COLO829 (cell line): ENCODE measurements around the gene CDYL2.

Experiments used
- DNase-seq: peaks from one replicate; pipeline ENCODE4 v3.0.0; 2012; ENCODE audit warnings: low spot score

CDYL2 gene

DNA sequence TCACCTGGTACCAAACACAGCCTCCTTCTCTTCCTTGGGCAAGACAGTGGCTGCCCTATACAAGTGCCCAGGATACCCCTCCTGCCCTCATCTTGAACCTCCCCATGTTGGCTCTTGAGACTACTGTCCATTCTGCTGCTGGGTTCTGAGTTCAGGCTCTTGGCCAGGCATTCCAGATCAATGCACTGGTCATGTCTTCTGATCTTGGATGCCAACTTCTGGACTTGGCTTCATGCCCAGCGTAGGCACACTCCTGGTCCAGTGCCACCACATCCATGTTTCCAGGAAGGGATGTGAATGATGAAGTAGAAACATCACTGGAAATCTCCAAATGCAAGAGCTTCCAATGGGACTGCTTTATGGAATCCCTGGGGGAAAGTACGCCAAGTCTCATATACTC is 212.1 kb downstream of the CDYL2 start:
- no peak for DNase-seq

DNA sequence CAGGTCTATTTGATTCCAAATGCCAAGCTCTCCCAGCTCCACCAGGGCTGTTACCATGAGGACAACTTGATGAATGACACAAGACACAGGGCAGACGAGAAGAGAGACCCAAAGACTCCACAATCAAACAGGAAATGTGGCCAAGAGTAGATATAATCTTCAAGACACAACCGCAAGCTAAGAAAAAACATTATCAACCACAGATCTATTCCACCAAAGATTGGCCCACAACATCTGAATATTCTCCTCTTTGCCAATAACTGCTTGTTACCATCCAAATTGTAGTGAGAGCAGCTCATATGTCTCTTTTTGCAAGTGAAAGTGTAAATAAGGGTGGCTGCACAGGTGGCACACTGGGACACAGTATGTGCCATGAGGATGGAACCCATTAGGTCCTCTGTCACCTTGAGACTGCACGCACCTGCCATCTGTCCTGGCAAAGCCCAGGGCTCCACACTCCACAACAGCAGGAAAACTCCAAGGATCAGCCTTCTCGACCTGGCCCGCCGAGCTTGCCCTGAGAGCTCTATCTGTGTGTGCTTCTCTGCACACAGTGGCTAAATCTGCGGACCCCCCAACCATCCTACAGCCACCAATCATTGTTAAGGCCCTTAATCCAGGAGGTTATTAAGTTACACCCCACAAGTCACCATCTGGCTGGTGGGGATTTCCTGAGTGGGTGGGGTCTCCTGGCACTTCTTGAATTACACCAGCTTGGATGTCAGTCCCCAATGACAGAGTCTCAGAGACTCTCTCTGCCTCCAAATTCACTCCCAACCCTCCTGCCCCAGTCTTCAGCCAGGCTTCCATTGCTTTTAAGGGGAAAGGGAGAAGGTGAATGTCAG is 213.1 kb downstream of the CDYL2 start:
- no peak for DNase-seq

DNA sequence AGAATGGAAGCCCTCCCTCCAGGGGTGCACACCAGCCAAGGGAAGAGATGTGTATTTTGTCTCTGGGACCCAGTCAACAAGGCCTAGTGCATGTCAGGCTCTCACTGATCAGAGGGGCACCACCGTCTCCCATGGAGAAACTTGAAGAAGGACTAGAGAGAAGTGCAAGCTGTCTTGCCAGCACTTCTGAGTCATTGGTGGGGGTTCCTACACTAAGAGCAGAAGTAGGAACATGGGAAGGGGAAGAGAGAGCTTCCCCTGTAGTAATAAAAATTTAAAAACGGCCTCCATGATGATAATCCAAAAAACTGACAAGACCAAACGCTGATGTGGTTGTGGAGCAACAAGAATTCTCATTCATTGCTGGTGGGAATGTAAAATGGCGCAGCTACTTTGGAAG is 217.3 kb downstream of the CDYL2 start:
- no peak for DNase-seq

DNA sequence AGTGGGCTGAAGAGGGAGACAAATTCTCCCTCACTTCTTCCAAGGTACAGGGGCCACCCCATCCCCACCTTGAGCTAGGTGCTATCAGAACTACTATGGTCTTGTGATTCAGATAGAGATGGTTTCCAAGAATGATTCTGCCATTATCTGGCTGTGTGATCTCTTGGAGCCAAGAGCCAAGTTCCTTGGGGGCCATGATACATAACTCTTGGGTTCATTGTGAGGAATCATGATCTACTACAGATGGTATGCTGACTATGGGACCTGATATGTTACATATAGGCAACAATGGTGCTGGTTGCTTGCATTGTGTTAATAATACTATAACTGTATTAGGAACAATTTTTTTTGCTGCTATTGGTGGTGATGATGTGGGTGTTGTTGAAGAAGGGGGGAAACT is 217.9 kb downstream of the CDYL2 start:
- no peak for DNase-seq

DNA sequence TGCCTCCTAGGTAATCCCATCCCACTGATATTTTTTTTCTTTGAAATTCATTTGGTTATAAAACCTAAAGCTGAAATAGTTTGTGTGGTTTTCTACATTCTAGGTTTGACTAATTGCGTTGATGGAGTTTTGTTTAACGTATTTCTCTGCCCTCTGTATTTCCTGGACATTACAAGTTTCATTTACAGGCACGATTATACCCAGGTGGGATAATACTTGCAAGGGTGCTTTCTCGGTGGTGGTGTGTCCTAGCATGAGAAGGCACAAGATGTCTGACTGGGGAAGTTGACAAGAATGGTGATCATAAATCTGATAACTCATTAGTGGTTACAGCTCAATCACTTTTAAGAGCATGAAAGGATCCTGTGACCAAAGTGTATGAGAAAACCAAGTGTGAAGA is 218.6 kb downstream of the CDYL2 start:
- DNase-seq, result no peak

DNA sequence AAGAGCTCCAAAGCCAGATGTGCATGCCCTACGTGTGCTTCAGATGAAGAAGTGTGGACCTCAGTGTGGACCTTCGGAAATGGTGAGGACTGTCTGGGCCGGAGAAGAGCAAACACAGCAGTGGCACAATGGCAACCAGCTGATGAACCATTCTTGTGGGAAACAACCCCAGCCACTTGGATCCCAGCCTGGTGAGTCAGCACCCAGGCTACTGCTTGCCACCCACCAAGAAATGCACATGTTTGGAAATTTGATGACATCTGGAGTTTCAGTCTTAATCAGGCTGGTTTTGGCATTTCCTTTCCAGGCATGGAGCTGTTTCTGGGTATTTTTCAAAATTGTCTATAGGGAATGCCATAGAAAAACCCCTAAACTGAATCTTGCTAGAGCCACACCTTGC is 220.9 kb downstream of the CDYL2 start:
- DNase-seq, result no peak

DNA sequence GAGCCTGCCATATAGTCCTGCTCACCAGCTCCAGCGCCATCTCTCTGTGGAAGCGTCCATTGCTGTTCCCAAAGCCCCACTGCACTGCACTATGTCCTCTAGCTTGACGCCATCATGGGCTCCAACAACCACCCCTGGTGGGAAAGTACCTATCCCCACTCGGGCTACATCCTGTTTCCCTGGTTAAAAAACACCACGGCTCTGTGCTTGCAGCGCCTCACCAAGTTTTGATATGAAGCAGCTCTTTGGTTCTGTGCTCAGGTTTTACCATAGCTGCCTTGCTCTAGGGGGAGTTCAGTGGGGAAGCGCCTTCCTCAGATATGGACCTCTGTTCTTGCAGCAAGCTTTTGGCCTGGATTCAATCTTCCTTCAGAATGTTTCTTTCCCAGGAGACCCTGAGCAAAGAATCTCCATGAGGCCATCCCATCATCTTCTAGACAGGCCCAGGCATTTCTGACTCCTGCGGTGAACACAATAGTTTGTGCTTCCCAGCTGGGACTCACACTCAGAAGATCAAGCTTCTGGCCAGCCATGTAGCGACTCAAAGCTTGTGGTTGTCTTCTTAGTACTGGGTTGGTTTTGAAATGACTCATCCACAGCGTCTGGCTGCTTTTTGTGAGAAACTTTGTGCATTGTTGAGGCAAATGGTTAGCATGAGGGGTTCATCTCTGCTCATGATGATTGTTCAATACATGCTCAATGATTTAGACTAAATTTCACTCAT is 224.1 kb downstream of the CDYL2 start:
- DNase-seq, result no peak

DNA sequence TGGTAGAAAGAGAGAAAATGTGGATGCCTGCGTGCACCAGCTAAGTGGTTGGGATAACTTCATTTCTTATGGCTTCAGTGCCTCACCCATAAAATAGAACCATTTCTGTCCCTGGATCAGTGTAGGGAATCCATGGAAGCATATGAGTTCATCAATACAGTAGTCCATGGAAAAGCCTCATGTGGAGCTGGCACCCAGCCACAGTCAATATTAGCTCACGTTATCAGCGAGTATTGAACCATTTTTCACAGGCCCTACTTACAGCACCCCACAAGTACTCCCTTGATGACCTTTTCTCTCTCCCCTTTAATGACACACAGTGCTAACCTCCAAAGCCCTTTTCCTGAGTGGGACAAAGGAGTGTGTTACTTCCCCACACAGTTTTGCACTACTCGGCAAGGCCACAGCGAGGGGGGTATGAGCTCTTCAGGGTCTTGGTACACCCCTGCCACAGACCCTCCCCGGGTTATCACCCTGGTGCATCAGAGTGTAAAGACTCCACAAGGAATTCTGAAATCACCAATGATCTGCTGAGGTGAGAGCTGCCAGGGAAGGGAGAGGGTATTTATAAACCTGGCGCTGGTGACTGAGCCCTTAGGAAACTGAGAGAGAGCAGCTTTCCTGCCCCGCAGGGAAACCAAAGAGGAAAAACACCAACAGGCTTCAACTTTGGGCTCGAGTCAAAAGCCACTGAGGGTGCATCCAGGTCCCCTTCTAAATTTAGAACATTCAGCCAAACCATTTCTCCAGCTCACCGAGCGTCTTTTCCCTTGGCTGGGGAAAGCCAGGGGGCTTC is 226.7 kb downstream of the CDYL2 start:
- DNase-seq, result no peak

DNA sequence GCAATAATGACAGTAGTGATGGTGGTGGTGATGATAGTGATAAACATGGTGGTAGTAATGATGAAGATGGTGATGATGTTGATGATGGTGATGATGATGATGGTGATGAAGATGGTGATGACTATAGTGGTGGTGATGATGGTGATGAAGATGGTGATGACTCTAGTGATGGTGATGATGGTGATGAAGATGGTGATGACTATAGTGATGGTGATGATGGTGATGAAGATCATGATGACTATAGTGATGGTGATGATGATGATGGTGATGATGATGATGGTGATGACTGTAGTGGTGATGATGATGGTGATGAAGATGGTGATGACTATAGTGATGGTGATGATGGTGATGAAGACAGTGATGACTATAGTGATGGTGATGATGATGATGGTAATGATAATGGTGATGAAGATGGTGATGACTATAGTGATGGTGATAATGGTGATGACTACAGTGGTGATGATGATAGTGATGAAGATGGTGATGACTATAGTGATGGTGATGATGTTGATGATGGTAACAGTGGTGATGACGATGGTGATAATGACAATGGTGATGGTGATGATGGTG is 228.0 kb downstream of the CDYL2 start:
- DNase-seq, result no peak

DNA sequence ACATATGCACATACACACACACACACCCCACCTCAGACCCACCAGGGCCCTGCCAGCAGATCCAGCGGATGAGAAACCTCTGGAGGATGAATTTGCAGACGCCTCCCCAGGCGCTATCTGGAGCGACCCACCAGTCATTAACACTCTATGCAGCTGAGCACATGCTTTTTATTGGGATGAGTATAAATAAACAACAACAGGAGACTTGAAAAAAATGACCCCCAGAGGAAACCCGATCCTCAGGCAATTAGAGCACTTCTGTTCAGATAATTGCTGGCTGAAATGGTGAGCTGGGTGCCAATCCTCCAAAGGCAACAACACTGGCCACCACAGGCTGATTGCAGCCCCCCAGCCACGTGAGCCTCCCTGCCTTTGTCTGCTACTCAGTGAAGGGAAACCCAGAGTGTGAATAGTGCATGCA is 230.7 kb downstream of the CDYL2 start:
- DNase-seq, result no peak

DNA sequence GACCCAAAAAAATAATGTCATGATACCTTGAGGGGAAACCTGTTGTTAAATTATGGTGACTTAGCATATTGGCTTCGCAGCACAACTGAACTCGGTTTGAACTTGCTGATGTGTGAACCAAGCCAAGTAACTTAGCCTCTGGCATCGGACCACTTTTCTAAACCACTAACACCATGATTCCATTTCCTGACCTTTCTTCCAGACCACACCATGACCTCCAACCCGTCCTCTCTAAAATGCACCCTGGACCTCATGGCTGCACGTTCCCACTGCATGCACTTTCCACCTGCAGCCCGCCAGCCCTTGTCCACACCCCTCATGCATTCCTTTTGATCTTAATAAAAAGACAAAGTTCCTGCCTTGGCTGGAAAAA is 234.3 kb downstream of the CDYL2 start:
- DNase-seq, result no peak

DNA sequence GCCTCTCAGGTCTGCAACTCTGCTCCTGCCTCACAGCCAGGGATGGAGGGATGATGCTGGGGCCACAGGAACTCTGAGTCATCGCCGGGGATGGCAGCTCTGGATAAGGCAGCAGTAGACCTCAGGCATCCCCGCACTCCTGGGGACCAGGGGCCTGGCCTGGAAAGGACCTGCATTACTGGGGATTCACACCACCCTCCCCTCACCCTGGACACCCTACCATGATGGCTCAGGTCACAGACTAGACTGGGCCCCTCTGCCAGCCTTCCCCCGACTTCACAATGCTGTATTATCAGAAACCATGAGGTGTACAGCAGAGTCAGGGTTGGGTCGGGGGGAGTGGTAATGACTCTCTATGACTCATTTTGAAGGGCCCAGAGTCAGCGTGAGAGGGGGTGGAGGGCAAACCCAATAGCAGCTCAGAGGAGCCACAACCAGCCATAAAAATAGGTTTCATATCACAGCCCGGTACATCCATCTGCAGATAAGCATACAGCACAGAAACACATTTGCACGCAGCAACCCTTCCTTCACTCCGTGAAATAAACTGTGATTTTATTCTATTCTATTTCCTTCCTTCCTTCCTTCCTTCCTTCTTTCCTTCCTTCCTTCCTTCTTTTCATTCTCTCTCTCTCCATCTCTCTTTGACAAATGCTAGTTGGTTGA is 234.8 kb downstream of the CDYL2 start:
- no peak for DNase-seq

DNA sequence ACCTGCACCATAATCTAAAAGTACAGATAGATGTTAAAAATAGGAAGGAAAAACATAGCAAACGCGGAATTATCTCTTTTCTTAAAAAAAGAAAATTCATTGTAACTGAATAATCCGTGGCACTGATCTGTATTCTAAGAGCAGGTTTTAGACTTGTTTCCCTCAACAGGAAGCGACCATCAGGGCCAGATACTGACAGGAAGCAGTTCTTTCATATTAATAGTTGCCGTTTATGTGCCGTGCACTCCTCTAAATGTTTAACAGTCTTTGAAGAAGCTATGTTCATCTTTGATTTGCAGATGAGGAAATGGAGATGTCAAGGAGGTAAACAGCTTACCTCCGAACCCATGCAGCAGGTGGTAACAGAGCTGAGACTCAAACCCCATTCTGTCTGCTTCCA is 240.0 kb downstream of the CDYL2 start:
- DNase-seq, result no peak

DNA sequence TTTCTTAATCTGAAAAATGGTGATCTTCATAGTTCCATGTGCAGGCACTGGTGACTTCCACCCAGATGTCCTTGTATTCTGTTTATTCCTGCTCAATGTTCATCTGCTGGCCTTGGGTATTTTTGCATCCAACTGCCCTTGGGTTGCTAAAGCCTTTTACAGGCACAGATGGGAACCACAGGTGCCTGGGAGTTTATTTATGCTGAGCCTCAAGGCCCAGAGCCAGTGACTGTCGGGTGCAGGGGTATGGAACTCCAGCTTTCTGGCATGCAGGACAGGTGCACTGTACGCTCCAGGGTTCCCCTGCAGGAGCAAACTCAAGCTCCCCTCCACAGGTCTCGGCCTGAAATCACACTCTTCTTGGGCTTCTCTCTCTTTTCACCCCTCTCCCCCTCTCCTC is 241.3 kb downstream of the CDYL2 start:
- DNase-seq, result no peak

DNA sequence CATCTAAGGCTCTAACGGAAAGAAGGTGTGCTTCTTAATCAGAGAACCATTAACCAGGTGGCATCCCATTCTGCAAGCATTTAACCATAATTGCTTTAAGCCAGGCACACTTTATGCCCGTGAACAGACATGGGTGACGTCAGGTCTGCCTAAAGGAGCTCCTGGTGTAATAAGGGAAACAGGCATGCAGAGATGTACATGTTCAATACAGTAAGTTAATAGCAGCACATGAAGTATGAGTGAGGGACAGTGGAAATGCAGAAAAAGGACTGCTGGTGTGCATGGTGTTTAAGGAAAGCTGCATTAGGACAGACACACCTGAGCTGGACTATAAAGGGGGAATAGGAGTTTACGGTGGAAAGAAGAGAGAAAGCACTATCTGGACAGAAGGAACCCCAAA is 245.0 kb downstream of the CDYL2 start:
- no peak for DNase-seq

DNA sequence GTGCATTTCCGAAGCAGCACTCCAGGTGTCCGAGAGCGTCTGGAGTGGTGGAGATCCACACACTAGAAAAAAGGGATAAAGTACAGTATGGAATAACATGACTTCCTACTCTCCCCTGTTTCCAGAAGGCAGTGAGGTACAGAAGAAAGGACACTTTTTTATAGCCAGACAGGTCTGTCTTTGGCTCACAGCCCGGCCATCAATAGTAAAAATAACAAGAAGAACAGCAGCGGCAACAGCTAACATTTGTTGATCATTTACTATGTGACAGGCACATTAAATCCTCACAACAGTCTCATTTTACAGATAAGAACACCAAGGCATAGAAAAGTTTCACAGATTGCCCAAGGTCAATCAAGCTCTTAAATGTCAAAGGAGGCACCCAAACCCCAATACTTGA is 247.4 kb downstream of the CDYL2 start:
- no peak for DNase-seq

DNA sequence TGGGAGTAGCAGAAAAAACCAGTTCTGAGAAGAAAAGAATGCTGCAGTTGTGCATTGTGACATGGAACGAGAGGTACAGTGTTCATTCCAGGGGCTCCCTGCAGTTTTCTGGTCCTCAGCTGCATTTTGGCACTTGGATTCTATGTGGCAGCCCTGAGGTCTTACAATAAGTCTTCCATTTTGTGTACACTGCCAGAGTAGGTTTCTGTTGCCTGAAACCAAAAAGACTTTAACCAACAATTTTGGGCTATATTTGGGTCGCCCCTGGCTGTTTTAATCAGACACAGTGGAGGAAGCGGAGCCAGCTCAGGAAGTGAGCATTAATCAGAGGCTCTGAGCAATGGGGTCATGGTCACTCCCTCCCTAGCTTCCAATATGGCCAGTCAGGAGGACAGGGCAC is 247.9 kb downstream of the CDYL2 start:
- no peak for DNase-seq

DNA sequence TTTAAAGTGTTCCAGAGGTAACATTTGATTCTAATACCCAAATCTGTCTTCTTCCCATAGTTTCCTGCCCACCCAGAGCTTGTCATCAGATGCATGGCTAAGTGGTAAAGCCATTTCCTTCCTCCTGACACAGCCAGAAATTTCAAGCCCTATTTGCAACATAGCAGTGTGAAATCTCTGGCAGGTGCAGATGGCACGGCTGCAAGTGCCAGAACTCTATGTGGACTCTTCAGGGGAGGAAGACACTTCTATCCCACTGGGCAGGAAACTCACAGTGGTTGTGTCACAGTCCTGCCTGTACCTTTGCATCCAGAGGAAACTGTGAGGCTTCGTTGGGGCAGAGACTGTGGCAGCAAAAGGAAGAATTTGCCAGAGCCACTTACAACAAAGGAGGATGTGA is 250.4 kb downstream of the CDYL2 start:
- DNase-seq, result no peak

DNA sequence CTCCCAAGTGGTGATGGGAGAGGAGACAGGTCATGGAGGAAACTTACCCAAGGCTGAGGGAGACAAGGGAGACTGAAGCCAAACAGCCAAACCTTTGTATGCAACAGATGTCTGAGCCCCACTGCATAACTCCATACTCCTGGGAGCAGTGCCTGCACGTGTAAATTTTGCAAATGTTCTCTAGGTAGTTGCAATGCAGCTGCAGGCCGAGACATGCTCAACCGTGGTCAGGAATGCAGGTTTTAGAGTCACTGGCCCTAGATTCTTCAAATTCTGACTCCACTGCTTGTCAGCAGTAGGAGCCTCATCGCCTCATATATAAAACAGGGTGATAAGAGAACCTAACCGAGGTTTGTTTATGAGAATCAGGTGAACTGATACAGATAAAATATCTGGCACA is 252.1 kb downstream of the CDYL2 start:
- DNase-seq, result no peak
